Muscle of back (tissue), 11 donors: ENCODE results near the gene ATP2A2. TPM values are rescaled to one million over a fixed set of nuclear protein-coding genes. Genes with fewer than 3 reads are reported as not detected.
"Not testable (repeated sequence)": the region's sequence is repeated elsewhere in the genome, so short reads cannot be mapped to it uniquely, and the experiment has no call there.

Experiments
- DNase-seq, 3 donors: peaks; one replicate each; pipeline versions ENCODE4 v3.0.0 to v3.0.0-alpha.2; 2013
- polyA plus RNA-seq, 10 donors: library from polyadenylated mRNA; unstranded; fragments of 120-200 nt; gene quantifications; one replicate each; pipeline ENCODE4 v1.2.1, GENCODE V29; 2013; ENCODE audit not compliant: insufficient read length in 10 of 10

ATP2A2 gene
- polyA plus RNA-seq, 10 donors, result 521 to 744 (median 631) TPM

- DNase-seq, result no peak
Measured at GRCh38 chr12:110339184-110339952, 58.3 kb downstream of the ATP2A2 start.

GRCh38 chr12:110340261-110340660, 59.2 kb downstream of the ATP2A2 start:
- not testable (repeated sequence) for DNase-seq

GRCh38 chr12:110340706-110341105, 59.7 kb downstream of the ATP2A2 start:
- no peak for DNase-seq

DNA sequence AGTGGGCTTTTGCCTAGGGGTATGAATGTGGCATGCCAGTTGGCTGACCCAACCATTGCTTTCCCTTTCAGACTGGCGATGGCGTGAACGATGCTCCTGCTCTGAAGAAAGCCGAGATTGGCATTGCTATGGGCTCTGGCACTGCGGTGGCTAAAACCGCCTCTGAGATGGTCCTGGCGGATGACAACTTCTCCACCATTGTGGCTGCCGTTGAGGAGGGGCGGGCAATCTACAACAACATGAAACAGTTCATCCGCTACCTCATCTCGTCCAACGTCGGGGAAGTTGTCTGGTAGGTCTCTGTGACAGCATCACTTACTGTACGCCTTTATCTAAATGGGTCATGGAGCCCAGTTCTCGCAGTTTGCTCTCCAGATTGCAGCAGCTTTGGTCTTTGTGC, 61.1 kb downstream of the ATP2A2 start:
- DNase-seq, result no peak

GRCh38 chr12:110343114-110343513, 62.1 kb downstream of the ATP2A2 start:
- no peak for DNase-seq

- DNase-seq, result no peak
Measured at GRCh38 chr12:110343736-110344555, 62.9 kb downstream of the ATP2A2 start.

DNA sequence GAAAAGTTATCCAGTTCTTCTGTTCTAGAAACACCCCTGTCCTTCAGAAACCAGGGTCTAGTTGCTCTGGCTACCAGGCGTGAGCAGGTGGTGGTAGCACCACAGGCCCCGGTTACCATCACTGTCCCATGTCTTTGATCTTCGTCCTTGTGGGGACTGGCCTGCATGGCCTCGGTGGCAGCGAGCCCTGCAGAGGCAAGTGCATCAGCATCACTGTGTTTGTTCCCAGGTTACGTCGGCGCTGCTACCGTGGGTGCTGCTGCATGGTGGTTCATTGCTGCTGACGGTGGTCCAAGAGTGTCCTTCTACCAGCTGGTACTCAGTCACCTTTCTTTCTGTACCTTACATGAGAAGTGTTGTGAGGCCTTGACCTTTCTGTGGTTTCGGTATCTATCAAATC, 63.6 kb downstream of the ATP2A2 start:
- DNase-seq, result no peak

- DNase-seq, result no peak
Measured at GRCh38 chr12:110345176-110345661, 64.2 kb downstream of the ATP2A2 start.

- no peak for DNase-seq
Measured at GRCh38 chr12:110345963-110346362, 64.9 kb downstream of the ATP2A2 start.

DNA sequence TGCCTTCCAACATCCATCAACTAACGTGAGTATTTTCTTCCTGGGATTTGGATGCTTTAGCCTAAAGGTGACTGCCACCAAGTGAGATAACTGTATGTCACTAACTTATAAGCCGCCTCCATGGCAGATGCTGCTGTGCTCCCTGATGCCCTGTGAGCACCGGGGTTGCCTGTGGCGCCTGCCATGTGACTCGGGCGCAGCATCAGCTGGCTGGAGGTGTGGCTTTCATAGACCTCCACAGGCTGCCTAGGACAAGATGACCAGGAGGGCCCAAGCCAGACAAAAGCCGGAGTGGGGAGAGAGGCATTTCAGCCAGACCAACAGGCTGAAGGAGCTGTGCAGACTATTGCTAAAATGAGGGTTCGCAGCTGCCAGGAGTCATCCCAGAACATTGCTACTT, 66.7 kb downstream of the ATP2A2 start:
- no peak for DNase-seq

GRCh38 chr12:110348431-110349059, 67.5 kb downstream of the ATP2A2 start:
- no peak for DNase-seq

- DNase-seq, result no peak
Measured at GRCh38 chr12:110349096-110349495, 68.0 kb downstream of the ATP2A2 start.

- DNase-seq, result peak in 1 of 3 donors; percentile 19
Measured at GRCh38 chr12:110349514-110350151, 68.6 kb downstream of the ATP2A2 start.

- no peak for DNase-seq
Measured at GRCh38 chr12:110351119-110351518, 70.1 kb downstream of the ATP2A2 start.

- no peak for DNase-seq
Measured at GRCh38 chr12:110352401-110352800, 71.4 kb downstream of the ATP2A2 start.

- no peak for DNase-seq
Measured at GRCh38 chr12:110353211-110353965, 72.3 kb downstream of the ATP2A2 start.

GRCh38 chr12:110354172-110354780, 73.2 kb downstream of the ATP2A2 start:
- no peak for DNase-seq

DNA sequence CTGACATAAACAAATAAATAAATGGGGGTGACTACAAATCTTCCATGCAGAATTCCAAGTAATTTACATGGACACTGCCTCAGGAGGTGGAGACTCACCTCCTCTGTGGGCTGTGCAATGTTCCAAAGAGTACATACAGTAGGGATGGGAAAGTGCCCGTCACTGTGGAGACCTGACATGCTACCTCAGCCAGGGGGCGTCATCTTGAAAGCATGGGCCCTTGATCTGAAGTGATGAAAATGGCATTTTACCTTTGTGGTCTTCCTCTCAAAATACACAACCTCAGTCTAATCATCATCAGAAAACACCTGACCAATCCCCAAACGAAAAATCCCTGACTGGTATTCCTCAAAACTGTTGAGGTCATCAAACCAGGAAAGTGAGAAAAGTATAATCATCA, 74.0 kb downstream of the ATP2A2 start:
- no peak for DNase-seq

DNA sequence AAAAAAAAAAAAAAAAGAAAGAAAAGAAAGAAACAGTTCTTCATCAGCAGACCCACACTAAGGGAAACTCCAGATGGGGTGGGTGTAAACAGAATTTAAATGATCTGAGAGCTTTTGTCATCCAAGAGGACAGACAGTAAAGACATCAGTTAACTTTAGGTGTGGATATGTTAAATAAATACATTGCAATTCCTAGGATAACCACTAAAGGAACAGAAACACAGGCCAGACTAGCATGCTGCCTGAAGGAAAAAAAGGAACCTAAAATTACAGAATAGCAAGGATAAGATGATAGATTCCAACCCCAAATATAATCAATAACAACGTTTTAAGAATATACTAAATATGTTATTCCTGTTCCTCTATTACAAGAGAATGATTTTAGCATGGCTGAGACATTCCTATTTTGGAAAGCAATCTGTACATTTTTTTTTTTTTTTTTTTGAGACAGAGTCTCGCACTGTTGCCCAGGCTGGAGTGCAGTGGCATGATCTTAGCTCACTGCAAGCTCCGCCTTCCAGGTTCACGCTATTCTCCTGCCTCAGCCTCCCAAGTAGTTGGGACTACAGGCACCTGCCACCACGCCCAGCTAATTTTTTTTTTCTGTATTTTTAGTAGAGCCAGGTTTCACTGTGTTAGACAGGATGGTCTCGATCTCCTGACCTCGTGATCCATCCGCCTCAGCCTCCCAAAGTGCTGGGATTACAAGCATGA, 77.5 kb downstream of the ATP2A2 start:
- DNase-seq, result not testable (repeated sequence)

- DNase-seq, result no peak
Measured at GRCh38 chr12:110361216-110361615, 80.2 kb downstream of the ATP2A2 start.
